Breast epithelium (tissue), 4 donors: ENCODE results near the gene HTR4. TPM values are rescaled to one million over a fixed set of nuclear protein-coding genes. Genes with fewer than 3 reads are reported as not detected.

Experiments used
- DNase-seq, 2 donors: peaks; one replicate each; pipeline ENCODE4 v3.0.0-alpha.2; 2019; ENCODE audit warnings: low spot score in 2 of 2
- H3K27ac ChIP-seq, 2 donors: fragments of 200-600 bp; sonication (generic) in 1 of 2; one replicate each; pipeline ENCODE4 v1.5.1; 2016 to 2019; ENCODE audit warnings: mild to moderate bottlenecking in 1 of 2
- H3K27me3 ChIP-seq, 2 donors: fragments of 200-600 bp; sonication (generic) in 1 of 2; one replicate each; pipeline versions ENCODE4 v1.5.1 to v1.6.0; 2017 to 2019; ENCODE audit warnings: control low read depth in 1 of 2, mild to moderate bottlenecking in 1 of 2
- H3K36me3 ChIP-seq: fragments of 200-600 bp; one replicate; pipeline ENCODE4 v1.5.1; 2019
- H3K4me1 ChIP-seq, 2 donors: fragments of 200-600 bp; sonication (generic); one replicate each; pipeline ENCODE4 v1.5.1; 2016 to 2019; ENCODE audit warnings: control low read depth in 1 of 2
- H3K4me3 ChIP-seq, 3 donors: fragments of 200-600 bp; sonication (generic); 1 replicate in 2 of 3; 2 replicates in 1 of 3; pipeline ENCODE4 v1.5.1; 2016 to 2019; ENCODE audit warnings: mild to moderate bottlenecking in 3 of 3, moderate library complexity in 2 of 3
- H3K9me3 ChIP-seq, 2 donors: fragments of 200-600 bp; sonication (generic) in 1 of 2; one replicate each; pipeline ENCODE4 v1.5.1; 2016 to 2019; ENCODE audit warnings: control low read depth in 1 of 2
- POLR2A ChIP-seq: fragments of 450-650 bp; IDR thresholded peaks from one replicate; pipeline ENCODE4 v1.6.1; 2016; ENCODE audit warnings: antibody characterized with exemption, mild to moderate bottlenecking, moderate library complexity
- POLR2AphosphoS5 ChIP-seq, 3 donors: sonication (generic); formaldehyde crosslinking; IDR thresholded peaks; one replicate each; pipeline ENCODE4 v1.6.1; 2017; ENCODE audit warnings: antibody characterized with exemption in 3 of 3
- intact Hi-C: fragments of 100-400 bp; cut with DNase I; formaldehyde crosslinking; loops from one replicate; pipeline ENCODE4 v1.15.1; 2023; ENCODE audit warnings: low total_unique reads
- total RNA-seq, 3 donors: library from RNA; depleted of rRNA; stranded (reverse); fragments of >200 nt; gene quantifications; one replicate each; pipeline ENCODE4 v1.1.0, GENCODE V29; 2016
- TF ChIP-seq, protein P1 (sequence below), 3 donors: fragments of 450-650 bp; IDR thresholded peaks; one replicate each; pipeline ENCODE4 v1.5.1; 2016 to 2017; ENCODE audit warnings: antibody characterized with exemption in 3 of 3, mild to moderate bottlenecking in 3 of 3, moderate library complexity in 3 of 3

HTR4 gene
- total RNA-seq, 3 donors from 2014 or later: 0.15 to 0.66 TPM; not detected in 1

DNA sequence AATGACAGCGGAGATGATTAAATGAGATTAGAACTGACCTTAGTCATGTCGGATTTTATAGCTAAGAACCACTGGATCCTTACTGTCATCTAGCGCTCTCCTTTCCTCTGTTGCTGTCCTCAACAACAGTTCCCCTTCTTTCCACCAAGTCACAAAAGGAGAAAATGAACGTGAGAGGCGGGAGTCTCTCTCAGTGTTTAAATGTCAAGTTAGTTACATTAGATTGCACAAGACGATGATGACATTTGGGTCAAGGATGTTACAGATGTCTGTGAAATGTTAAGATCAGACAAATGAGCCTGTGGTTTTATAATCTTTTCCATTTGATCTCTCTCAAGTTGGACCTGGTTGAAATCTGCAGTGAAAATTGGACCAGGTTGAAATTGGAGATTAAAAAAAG lies 217.1 kb downstream of the HTR4 start:
- H3K36me3 ChIP-seq: peaks cover 14% of the 10 kb centered on the region
- no peak for TF ChIP-seq POLR2A
- no peak for TF ChIP-seq POLR2AphosphoS5 (IDR thresholded peaks at IDR 0.05)
- TF ChIP-seq, protein P1, sequence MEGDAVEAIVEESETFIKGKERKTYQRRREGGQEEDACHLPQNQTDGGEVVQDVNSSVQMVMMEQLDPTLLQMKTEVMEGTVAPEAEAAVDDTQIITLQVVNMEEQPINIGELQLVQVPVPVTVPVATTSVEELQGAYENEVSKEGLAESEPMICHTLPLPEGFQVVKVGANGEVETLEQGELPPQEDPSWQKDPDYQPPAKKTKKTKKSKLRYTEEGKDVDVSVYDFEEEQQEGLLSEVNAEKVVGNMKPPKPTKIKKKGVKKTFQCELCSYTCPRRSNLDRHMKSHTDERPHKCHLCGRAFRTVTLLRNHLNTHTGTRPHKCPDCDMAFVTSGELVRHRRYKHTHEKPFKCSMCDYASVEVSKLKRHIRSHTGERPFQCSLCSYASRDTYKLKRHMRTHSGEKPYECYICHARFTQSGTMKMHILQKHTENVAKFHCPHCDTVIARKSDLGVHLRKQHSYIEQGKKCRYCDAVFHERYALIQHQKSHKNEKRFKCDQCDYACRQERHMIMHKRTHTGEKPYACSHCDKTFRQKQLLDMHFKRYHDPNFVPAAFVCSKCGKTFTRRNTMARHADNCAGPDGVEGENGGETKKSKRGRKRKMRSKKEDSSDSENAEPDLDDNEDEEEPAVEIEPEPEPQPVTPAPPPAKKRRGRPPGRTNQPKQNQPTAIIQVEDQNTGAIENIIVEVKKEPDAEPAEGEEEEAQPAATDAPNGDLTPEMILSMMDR (IDR thresholded peaks at IDR 0.05): no peak
- intact Hi-C loops: no loop called here
- no peaks in the 10 kb centered on the region for H3K4me1 ChIP-seq
- no peaks in the 10 kb centered on the region for H3K27me3 ChIP-seq
- H3K4me3 ChIP-seq: no peak overlapping the region
- H3K9me3 ChIP-seq: no peaks in the 10 kb centered on the region
- DNase-seq: no peak
- no peak overlapping the region for H3K27ac ChIP-seq

DNA sequence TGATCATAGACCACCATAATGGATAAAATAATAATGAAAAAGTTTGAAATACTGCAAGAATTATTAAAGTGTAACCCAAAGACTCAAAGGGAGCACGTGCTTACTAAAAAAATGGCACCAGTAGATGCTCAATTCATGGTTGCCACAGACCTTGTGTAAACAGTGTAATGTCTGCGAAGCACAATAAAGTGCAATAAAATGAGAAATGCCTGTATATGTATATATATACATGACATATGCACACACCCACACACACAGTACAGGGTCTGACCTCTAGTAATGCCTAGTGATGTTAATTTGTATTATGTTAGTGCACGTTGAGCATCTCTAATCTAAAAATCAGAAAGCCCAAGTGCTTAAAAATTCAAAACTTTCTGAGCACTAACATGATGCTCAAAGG lies 218.3 kb downstream of the HTR4 start:
- TF ChIP-seq POLR2AphosphoS5 (IDR thresholded peaks at IDR 0.05) (no peak), POLR2A (no peak)
- TF ChIP-seq, protein P1 (IDR thresholded peaks at IDR 0.05): no peak
- H3K36me3 ChIP-seq: peaks cover 8% of the 10 kb centered on the region
- intact Hi-C loops: no loop called here
- H3K27ac ChIP-seq: no peak overlapping the region
- H3K9me3 ChIP-seq: no peaks in the 10 kb centered on the region
- no peak overlapping the region for H3K4me3 ChIP-seq
- no peak for DNase-seq
- no peaks in the 10 kb centered on the region for H3K27me3 ChIP-seq
- H3K4me1 ChIP-seq: no peaks in the 10 kb centered on the region

DNA sequence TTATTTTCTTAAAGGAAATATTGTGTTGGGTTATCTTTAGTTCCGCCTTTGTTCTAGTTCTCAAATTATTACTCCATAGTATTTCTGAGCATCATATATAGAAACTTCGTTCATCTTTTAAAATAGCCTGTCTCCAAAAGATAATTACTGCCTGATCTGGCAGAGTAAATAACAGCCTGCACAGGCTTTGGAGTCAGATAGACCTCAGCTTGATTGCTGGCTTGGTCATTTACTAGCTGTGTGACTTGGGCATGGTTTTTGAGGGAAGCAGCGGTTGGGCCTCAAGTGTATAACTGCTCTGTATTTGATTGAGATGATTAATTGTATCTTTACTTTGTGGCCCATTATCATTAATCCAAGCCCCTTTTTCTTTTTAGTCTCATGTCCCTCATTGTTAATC lies 220.5 kb downstream of the HTR4 start:
- no peak for TF ChIP-seq POLR2AphosphoS5 (IDR thresholded peaks at IDR 0.05)
- TF ChIP-seq, protein P1 (IDR thresholded peaks at IDR 0.05): no peak
- no peak for TF ChIP-seq POLR2A
- intact Hi-C loops: no loop called here
- no peak overlapping the region for H3K4me3 ChIP-seq
- no peak overlapping the region for H3K27ac ChIP-seq
- H3K9me3 ChIP-seq: no peaks in the 10 kb centered on the region
- DNase-seq: no peak
- no peaks in the 10 kb centered on the region for H3K27me3 ChIP-seq
- H3K4me1 ChIP-seq: no peaks in the 10 kb centered on the region
- peaks cover 3% of the 10 kb centered on the region for H3K36me3 ChIP-seq

Other genes with a start within 250 kb of the HTR4 start
- gene ADRB2, start 172.1 kb upstream of the HTR4 start, total RNA-seq: 10 to 100 TPM in 2 of 3 donors, 1 to 10 TPM in 1; 9.5 to 41.3 (median 26.4) TPM